Measurements from ENCODE around the gene IZUMO2. TPM values are rescaled to one million over a fixed set of nuclear protein-coding genes. Genes with fewer than 3 reads are reported as not detected.
A peak's percentile ranks its signal among the peaks of the same experiment; 100 is the strongest.
"Not testable (repeated sequence)": the region's sequence is repeated elsewhere in the genome, so short reads cannot be mapped to it uniquely, and the experiment has no call there.

IZUMO2 gene
- total RNA-seq, 1 experiment from 2014 or later, result not detected

DNA sequence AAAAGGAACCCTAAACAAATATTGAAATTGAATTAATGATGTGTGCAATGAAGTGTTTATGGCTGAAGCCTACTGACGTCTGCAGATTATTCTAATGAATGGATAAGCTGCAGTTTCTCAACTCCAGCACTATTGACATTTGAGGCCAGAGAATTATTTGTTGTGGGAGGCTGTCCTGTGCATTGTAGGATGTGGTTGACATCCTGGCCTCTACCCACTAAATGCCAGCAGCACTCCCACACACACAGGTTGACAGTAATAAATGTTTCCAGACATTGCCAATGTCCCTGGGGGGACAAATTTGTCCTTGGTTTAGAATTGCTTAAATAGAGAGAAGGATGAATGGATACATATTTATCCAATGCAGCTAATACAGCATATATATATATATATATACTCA lies 21.1 kb upstream of the IZUMO2 start:
- DNase-seq (ENCODE audit: low read depth), result no peak

DNA sequence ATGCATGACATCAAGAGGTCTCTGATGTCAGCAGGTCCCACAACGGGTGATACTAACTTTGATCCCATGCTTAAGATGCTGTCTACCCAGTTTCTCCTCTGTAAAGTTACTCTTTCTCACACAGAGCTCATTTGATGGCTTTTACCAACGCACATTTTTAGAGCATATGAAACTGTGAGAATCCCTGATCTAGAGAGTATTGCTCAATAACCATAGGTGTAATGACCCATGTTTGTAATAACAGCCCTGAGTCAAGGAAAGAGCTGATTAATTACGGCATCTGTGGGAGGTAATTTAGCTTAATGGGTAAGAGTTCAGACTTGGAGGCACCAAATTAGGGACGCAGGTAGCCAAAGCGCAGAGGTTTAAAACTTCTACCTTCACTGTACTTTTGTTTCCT lies 18.0 kb upstream of the IZUMO2 start:
- no peak for DNase-seq (ENCODE audit: low read depth)

DNA sequence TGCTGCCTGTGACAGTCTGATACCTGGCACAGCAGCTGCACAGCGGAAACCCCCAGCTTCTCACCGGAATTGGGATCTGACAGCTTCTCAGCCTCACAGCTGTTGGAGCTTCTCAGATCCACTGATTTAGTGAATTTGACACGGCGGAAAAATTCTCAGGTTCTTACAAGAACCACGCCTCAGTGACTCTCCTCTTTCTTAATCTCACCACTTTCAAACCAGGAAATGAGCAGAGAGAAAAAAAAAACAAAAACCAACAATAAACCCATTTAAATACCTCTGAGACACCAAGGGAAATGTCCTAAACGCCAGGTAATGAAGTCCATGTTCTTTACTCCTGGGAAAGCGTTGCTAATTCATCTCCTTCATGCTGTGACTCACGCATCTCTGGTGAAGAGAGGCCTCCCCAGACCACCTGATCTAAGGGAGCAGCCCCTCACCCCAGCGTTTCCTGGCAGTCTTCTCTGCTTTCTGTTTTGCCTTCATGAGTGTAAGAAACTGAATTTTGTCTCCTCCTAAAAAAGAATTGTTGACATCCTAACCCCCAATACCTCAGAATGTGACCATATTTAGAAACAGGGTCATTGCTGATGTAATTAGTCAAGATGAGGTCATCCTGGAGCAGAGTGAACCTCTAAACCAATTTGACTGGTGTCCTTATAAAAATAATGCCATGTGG lies 15.9 kb upstream of the IZUMO2 start:
- peak; percentile 26 for DNase-seq (ENCODE audit: low read depth)

- DNase-seq (ENCODE audit: low read depth), result no peak
Measured at GRCh38 chr19:50178320-50178719, 15.2 kb upstream of the IZUMO2 start.

GRCh38 chr19:50176775-50177174 lies 13.7 kb upstream of the IZUMO2 start:
- no peak for DNase-seq (ENCODE audit: low read depth)

DNA sequence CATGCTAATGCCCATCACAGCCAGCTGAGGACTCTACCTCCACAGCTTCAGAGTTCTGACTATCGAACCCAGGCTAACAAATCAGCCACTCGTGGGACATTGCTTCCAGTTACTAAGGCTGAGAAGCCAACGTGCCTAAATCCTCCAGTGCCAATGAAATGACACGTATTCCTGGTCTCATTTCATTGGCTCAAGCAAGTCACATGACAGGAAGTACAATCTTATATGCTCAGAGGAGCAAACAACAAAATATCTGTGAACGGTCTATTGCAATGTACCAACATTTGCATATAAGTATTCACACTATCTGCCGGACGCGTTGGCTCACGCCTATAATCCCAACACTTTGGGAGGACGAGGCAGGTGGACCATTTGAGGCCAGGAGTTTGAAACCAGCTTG lies 12.8 kb upstream of the IZUMO2 start:
- no peak for DNase-seq (ENCODE audit: low read depth)

GRCh38 chr19:50174100-50174793 lies 11.2 kb upstream of the IZUMO2 start:
- no peak for DNase-seq (ENCODE audit: low read depth)

DNA sequence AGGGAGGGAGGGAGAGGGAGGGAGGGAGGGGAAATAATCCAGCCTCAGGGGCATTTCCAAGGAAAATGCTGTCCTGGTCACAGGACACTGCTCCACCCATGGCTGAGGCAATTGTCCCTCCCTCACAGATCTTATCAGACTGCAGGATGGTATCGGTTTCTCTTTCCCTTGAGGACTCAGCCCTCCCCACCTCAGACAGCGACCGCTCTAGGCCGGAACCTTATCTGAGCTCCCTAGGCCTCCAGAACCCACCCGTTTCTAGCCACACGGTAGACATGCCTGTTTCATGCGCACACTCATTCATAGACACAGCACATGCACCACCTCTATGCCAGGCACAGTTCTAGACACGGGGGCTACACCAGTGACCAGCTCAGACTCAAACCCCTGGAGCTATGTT lies 10.0 kb upstream of the IZUMO2 start:
- DNase-seq (ENCODE audit: low read depth), result peak; percentile 77

GRCh38 chr19:50172726-50173125 lies 9.6 kb upstream of the IZUMO2 start:
- DNase-seq (ENCODE audit: low read depth), result no peak

GRCh38 chr19:50171752-50172151 lies 8.7 kb upstream of the IZUMO2 start:
- no peak for DNase-seq (ENCODE audit: low read depth)

DNA sequence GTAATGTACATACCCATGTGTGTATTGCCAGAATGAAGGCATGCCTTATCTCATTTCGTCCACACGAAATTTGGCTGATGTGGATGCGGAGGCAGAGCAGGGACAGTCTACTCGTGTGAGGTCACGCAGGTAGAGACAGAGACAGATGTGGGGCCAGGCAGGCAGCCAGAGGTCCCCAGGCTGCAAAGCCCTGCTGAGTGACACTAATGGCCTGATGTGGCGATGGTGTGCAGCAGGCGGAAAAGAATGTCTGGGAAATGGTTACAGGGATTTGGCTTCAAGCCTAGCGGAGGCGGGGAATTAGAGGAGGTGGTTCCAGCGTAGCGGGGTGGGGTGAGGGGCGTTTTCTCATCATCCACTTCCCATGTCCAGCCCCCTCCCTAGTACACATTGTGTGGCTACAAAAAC lies 4.2 kb upstream of the IZUMO2 start:
- no peak for DNase-seq (ENCODE audit: low read depth)

DNA sequence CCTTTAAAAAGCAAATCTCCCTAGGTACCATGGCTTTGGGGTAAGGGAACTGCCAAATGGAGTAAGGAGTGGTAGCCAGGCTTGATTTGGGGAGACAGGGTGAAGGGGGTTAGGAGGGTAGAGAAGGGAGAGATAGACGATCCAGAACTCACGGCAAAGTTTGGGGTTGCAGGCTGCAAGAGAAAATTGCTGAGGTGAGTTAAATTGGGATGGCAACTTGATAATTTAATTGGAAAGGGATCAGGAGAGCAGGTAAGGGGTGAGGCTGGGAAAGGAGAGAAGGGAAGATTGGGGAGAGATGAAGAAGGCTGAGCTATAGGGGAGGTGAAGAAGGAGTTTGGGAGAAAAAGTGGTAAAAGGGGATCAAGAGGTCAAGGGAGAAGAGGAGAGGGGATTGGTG lies 4.0 kb downstream of the IZUMO2 start:
- DNase-seq (ENCODE audit: low read depth), result no peak

DNA sequence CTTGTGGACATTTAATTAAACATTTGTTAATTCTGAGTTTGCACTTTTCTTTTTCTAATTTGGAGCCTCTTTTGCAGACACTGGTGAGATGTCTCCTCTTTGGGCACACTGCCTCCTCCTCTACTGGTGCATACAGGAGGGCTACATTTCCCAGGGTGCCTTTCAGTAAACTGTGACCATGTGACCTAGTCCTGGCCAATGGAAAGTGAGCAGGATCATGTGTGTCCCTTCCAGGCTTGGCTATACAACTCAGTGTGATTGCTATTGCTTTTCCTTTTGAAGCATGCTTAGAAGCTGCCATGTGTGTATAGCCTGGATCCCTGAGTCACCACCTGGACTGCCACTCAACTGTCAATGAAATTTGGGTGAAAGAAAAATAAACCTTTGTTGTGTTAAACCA lies 4.5 kb downstream of the IZUMO2 start:
- DNase-seq (ENCODE audit: low read depth), result no peak

- DNase-seq (ENCODE audit: low read depth), result no peak
Measured at GRCh38 chr19:50155520-50156109, 7.5 kb downstream of the IZUMO2 start.

GRCh38 chr19:50154529-50154928 lies 8.6 kb downstream of the IZUMO2 start:
- DNase-seq (ENCODE audit: low read depth), result no peak

GRCh38 chr19:50152578-50152977 lies 10.5 kb downstream of the IZUMO2 start:
- no peak for DNase-seq (ENCODE audit: low read depth)

GRCh38 chr19:50148528-50148927 lies 14.6 kb downstream of the IZUMO2 start:
- DNase-seq (ENCODE audit: low read depth), result no peak

DNA sequence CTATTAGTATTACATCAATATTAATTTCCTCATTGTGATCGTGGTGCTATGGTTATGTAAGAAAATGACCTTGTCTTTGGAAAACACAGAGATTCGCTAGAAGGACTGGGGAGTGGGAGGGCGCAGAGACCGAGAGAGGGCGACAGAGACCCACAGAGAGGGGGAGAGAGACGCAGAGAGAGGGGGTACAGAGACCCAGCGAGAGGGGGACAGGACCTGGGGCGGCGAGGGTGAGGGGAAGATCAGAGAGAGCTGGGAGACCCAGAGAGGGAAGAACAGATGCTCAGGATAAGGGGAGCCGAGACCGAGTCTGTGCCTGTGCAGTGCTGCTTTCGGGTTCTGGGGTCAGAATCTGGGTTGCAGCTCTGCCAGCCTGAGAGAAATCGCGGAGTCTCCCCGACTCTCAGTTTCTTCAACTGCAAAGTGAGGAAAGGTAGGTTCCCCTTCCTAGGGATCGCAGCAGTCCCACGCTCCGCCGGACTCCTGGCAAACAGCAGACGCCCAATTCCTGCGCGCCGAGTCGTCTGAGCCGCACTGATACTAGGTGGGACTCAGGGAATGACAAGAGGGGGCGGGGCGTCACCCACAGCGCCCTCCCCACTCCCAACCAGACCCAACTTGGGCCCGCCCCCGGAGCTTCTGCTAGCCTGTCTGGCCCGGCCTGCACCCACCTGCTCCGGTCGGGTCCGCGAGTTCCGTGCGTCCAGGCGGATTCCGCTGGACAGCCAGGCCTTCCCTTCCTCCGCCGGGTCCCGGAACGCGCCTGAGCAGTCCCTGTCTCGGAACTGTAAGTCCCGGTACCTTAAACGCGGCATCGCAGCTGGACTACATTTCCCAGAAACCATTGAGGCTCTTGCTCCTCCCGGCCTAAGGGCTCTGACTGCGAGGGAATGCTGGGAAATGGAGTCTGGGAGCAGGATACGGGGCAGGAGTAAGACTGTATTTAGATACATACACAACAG lies 15.3 kb downstream of the IZUMO2 start:
- peak; percentile 88 for DNase-seq (ENCODE audit: low read depth)

DNA sequence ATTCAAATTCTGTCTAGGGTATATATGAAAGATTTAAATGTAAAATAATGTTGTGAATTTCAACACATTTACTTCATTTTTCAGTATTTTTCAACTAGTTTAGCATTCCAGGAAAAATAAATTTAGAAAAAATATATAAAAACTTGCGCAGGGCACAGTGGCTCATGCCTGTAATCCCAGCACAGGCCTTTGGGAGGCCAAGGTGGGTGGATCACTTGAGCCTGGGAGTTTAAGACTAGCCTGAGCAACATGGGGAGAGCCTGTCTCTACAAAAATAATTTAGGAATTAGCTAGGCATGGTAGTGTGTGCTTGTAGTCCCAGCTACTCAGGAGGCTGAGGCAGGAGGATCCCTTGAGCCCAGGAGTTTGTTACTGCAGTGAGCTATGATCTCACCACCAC lies 21.2 kb downstream of the IZUMO2 start:
- DNase-seq (ENCODE audit: low read depth), result not testable (repeated sequence)

GRCh38 chr19:50140118-50140845 lies 22.8 kb downstream of the IZUMO2 start:
- DNase-seq (ENCODE audit: low read depth), result not testable (repeated sequence)

GRCh38 chr19:50136603-50137365 lies 26.3 kb downstream of the IZUMO2 start:
- not testable (repeated sequence) for DNase-seq (ENCODE audit: low read depth)

Measured in RPMI7951 (cell line).